Gastroesophageal sphincter (tissue), 4 donors: ENCODE results near the gene NEU2. TPM values are rescaled to one million over a fixed set of nuclear protein-coding genes. Genes with fewer than 3 reads are reported as not detected.
A peak's percentile ranks its signal among the peaks of the same experiment; 100 is the strongest.

Source experiments
- ATAC-seq: fragments of 150-250 bp; one replicate; pipeline ENCODE4 v1.9.1; 2016; ENCODE audit warnings: mild to moderate bottlenecking, moderate library complexity
- H3K27ac ChIP-seq, 4 donors: fragments of 200-600 bp; sonication (generic) in 3 of 4; 1 replicate in 3 of 4; 2 replicates in 1 of 4; pipeline ENCODE4 v1.5.1; 2016 to 2019
- H3K27me3 ChIP-seq: fragments of 200-600 bp; sonication (generic); one replicate; pipeline ENCODE4 v1.5.1; 2019
- H3K36me3 ChIP-seq, 2 donors: fragments of 200-600 bp; sonication (generic); one replicate each; pipeline ENCODE4 v1.5.1; 2019; ENCODE audit warnings: control low read depth in 1 of 2
- H3K4me1 ChIP-seq, 3 donors: fragments of 200-600 bp; sonication (generic); 1 replicate in 2 of 3; 2 replicates in 1 of 3; pipeline ENCODE4 v1.5.1; 2016 to 2019; ENCODE audit warnings: control low read depth in 2 of 3
- H3K4me3 ChIP-seq, 2 donors: fragments of 200-600 bp; sonication (generic); one replicate each; pipeline ENCODE4 v1.5.1; 2019; ENCODE audit warnings: mild to moderate bottlenecking in 1 of 2, moderate library complexity in 1 of 2
- H3K9me3 ChIP-seq, 3 donors: fragments of 200-600 bp; sonication (generic); one replicate each; pipeline ENCODE4 v1.5.1; 2017 to 2019; ENCODE audit warnings: control low read depth in 2 of 3
- CTCF ChIP-seq, 4 experiments: fragments of 200-600 bp in 2 of 4; fragments of 450-650 bp in 2 of 4; sonication (generic) in 1 of 4; IDR thresholded peaks; one replicate each; pipeline ENCODE4 v1.5.1; 2017 to 2019; ENCODE audit warnings: antibody characterized with exemption in 4 of 4, mild to moderate bottlenecking in 2 of 4, moderate library complexity in 2 of 4
- EP300 ChIP-seq: sonication (generic); formaldehyde crosslinking; IDR thresholded peaks from one replicate; pipeline ENCODE4 v1.6.1; 2017; ENCODE audit warnings: antibody characterized with exemption, mild to moderate bottlenecking
- POLR2A ChIP-seq, 2 donors: fragments of 450-650 bp; IDR thresholded peaks; one replicate each; pipeline ENCODE4 v1.6.1; 2017; ENCODE audit warnings: antibody characterized with exemption in 2 of 2, mild to moderate bottlenecking in 2 of 2, moderate library complexity in 1 of 2
- POLR2AphosphoS5 ChIP-seq: sonication (generic); formaldehyde crosslinking; IDR thresholded peaks from one replicate; pipeline ENCODE4 v1.6.1; 2017; ENCODE audit warnings: antibody characterized with exemption
- WGBS, 2 donors: methylation state at CpG; one replicate each; pipeline ENCODE4 v1.1.5; 2018; ENCODE audit warnings: low coverage in 1 of 2; 5-methylcytosine and 5-hydroxymethylcytosine counted together
- total RNA-seq, 4 donors: library from RNA; depleted of rRNA; stranded (reverse); fragments of >200 nt; gene quantifications; one replicate each; pipeline ENCODE4 v1.1.0, GENCODE V29; 2016

The NEU2 gene
- total RNA-seq, 4 donors from 2014 or later = not detected

- no peak overlapping the region for H3K27ac ChIP-seq
- H3K9me3 ChIP-seq = peaks cover 0 to 22% (median 3%) of the 10 kb centered on the region in 3 donors
- H3K4me3 ChIP-seq = no peak overlapping the region
- peaks cover 10% of the 10 kb centered on the region for H3K27me3 ChIP-seq
- H3K36me3 ChIP-seq = no peaks in the 10 kb centered on the region
- no peak for ATAC-seq
- 44 to 45% methylated on average over 6 to 8 of the region's 9 CpGs for WGBS, 2 donors
- TF ChIP-seq POLR2AphosphoS5 = no peak
- no peak for TF ChIP-seq POLR2A (IDR thresholded peaks at IDR 0.05)
- no peak for TF ChIP-seq CTCF (IDR thresholded peaks at IDR 0.05)
- no peak for TF ChIP-seq EP300
- H3K4me1 ChIP-seq = peaks cover 0 to 9% (median 0%) of the 10 kb centered on the region in 3 donors
These were observed 36.4 kb downstream of the NEU2 start for GRCh38 chr2:233068762-233069418.

- whole genome bisulfite sequencing, 2 donors = 20 to 57% methylated on average over 1 to 3 of the region's 4 CpGs
- Histone ChIP-seq H3K4me1 (peaks cover 0 to 11% (median 0%) of the 10 kb centered on the region in 3 donors), H3K27ac (no peak overlapping the region), H3K27me3 (peaks cover 10% of the 10 kb centered on the region), H3K36me3 (no peaks in the 10 kb centered on the region), H3K4me3 (no peak overlapping the region), H3K9me3 (peaks cover 0 to 22% (median 3%) of the 10 kb centered on the region in 3 donors)
- ATAC-seq = no peak
- TF ChIP-seq EP300 (no peak), POLR2A (IDR thresholded peaks at IDR 0.05) (no peak), POLR2AphosphoS5 (no peak), CTCF (IDR thresholded peaks at IDR 0.05) (no peak)
These were observed 40.4 kb downstream of the NEU2 start for GRCh38 chr2:233072838-233073237.

GRCh38 chr2:233074106-233074505, 41.6 kb downstream of the NEU2 start:
- Histone ChIP-seq H3K27me3 (peaks cover 10% of the 10 kb centered on the region), H3K4me3 (no peak overlapping the region), H3K36me3 (no peaks in the 10 kb centered on the region), H3K9me3 (peaks cover 0 to 22% (median 3%) of the 10 kb centered on the region in 3 donors), H3K4me1 (peaks cover 0 to 11% (median 0%) of the 10 kb centered on the region in 3 donors), H3K27ac (no peak overlapping the region)
- WGBS, 2 donors = 63% methylated on average over 5 of the region's 7 CpGs; no CpG with 5 or more reads in 1 of the 2 donors
- no peak for TF ChIP-seq CTCF (IDR thresholded peaks at IDR 0.05)
- TF ChIP-seq POLR2A (IDR thresholded peaks at IDR 0.05) = no peak
- no peak for TF ChIP-seq POLR2AphosphoS5
- TF ChIP-seq EP300 = no peak
- ATAC-seq = no peak

GRCh38 chr2:233075141-233075965, 42.9 kb downstream of the NEU2 start:
- 61 to 66% methylated on average over 4 of the region's 6 CpGs for WGBS, 2 donors
- TF ChIP-seq EP300 (no peak), POLR2AphosphoS5 (no peak), POLR2A (IDR thresholded peaks at IDR 0.05) (no peak), CTCF (IDR thresholded peaks at IDR 0.05) (no peak)

More at GRCh38 chr2:233075141-233075965, 42.9 kb downstream of the NEU2 start:
- Histone ChIP-seq H3K27ac (peak overlapping the region in 1 of 4 donors; percentile 14), H3K27me3 (peaks cover 10% of the 10 kb centered on the region), H3K36me3 (no peaks in the 10 kb centered on the region), H3K9me3 (peaks cover 0 to 22% (median 3%) of the 10 kb centered on the region in 3 donors), H3K4me3 (no peak overlapping the region), H3K4me1 (peaks cover 0 to 11% (median 0%) of the 10 kb centered on the region in 3 donors)
- peak; percentile 19 for ATAC-seq
